ENCODE results near the gene GPSM3.
"Not testable (repeated sequence)": the region's sequence is repeated elsewhere in the genome, so short reads cannot be mapped to it uniquely, and the experiment has no call there.

Gene GPSM3

DNA sequence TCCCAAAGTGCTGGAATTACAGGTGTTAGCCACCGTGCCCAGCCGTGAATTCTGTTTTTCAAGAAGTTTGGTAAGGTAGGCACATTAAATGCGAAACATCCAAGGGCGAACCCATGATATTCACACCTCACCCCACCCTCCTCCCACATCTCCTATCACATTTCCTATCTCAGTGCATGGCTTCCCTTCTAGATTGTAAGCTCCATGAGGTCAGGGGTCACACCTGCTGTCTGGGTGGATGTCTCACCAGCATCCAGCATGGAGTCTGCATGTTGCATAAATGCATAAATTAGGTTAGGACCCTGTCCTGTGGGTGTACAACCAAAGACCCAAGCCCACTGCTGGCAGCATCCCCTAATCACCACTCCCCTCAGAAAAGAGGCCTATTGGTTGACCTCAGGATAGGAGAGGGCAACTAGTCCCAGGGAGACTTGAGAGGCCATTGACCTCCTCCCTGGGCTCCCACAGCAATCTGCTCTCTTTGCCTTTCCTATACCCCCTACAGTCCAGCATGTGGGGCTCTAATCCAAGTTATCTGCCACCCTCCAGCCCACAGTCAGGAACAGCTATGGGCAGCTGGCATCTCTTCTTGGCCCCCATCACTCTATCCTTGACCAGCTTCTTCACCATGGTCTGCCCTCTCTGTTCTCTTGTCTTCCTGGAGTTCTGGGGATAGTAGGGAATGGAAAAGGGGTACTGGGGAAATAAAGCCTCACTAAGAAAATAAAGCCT, 44.9 kb downstream of the GPSM3 start:
- H3K4me1 ChIP-seq: peaks cover 4% of the 10 kb centered on the region
- H3K27me3 ChIP-seq: no peaks in the 10 kb centered on the region
- no peaks in the 10 kb centered on the region for H3K36me3 ChIP-seq
- no peaks in the 10 kb centered on the region for H3K9me3 ChIP-seq
- TF ChIP-seq, protein P1, sequence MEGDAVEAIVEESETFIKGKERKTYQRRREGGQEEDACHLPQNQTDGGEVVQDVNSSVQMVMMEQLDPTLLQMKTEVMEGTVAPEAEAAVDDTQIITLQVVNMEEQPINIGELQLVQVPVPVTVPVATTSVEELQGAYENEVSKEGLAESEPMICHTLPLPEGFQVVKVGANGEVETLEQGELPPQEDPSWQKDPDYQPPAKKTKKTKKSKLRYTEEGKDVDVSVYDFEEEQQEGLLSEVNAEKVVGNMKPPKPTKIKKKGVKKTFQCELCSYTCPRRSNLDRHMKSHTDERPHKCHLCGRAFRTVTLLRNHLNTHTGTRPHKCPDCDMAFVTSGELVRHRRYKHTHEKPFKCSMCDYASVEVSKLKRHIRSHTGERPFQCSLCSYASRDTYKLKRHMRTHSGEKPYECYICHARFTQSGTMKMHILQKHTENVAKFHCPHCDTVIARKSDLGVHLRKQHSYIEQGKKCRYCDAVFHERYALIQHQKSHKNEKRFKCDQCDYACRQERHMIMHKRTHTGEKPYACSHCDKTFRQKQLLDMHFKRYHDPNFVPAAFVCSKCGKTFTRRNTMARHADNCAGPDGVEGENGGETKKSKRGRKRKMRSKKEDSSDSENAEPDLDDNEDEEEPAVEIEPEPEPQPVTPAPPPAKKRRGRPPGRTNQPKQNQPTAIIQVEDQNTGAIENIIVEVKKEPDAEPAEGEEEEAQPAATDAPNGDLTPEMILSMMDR (IDR thresholded peaks at IDR 0.05; ENCODE audit: low read depth, low read length): no peak
- no peak overlapping the region for H3K4me3 ChIP-seq (ENCODE audit: low read depth, low read length)
- no peak for DNase-seq

DNA sequence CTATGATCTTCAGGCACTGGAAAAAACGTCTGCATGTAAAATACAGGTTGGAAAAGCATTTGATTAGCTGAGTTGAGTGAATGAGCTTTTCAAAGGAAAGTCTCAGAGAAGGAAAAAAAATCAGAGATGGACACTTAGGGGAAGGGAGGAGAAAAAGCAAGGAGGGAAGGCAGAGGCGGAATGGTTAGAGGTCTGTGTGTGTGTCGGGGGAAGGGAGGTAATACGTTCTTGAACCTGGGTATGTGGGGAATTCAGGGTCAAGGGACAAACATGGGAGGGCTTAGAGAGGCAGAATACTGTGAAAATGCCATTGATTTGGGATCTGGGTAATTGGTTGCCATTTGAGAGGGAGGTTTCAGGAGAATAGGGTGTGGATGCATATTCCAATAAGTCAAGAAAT, 45.8 kb downstream of the GPSM3 start:
- Histone ChIP-seq H3K27me3 (no peaks in the 10 kb centered on the region), H3K4me3 (ENCODE audit: low read depth, low read length) (no peak overlapping the region), H3K9me3 (no peaks in the 10 kb centered on the region), H3K36me3 (no peaks in the 10 kb centered on the region), H3K4me1 (no peaks in the 10 kb centered on the region)
- DNase-seq: no peak
- TF ChIP-seq, protein P1 (IDR thresholded peaks at IDR 0.05; ENCODE audit: low read depth, low read length): no peak

DNA sequence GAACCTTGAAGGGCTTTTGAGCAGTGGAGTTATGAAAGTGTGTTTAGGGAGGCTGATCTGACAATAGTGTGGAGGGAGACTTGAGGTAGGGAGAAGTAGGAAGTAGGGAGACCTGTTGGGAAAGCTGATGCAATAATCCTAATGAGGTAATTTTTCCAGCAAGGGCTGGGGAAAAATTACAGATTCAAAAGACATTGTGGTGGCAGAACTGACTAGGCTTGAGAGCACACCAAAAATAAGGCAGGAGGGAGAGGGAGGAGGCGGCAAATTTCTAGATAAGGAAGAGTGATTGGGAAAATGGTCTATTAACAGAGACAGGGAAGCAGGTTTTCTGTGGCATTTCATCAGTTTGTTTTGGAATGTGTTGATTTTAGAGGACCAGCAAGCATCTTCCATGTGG, 46.2 kb downstream of the GPSM3 start:
- Histone ChIP-seq H3K4me1 (no peaks in the 10 kb centered on the region), H3K27me3 (no peaks in the 10 kb centered on the region), H3K4me3 (ENCODE audit: low read depth, low read length) (no peak overlapping the region), H3K36me3 (no peaks in the 10 kb centered on the region), H3K9me3 (no peaks in the 10 kb centered on the region)
- DNase-seq: no peak
- TF ChIP-seq, protein P1 (IDR thresholded peaks at IDR 0.05; ENCODE audit: low read depth, low read length): no peak

DNA sequence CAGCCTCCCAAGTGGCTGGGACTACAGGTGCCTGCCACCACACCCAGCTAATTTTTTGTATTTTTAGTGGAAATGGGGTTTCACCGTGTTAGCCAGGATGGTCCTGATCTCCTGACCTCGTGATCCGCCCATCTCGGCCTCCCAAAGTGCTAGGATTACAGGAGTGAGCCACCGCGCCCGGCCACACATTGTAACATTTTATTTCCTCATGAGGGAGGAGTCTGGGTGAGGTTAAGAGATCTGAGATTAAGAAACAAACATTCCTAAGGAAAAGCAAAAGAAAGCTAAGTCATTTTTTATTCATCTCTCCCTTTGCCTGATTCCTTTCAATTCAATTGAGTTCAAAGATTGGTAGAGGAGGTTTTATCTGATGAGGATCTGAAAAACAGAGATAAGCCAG, 48.2 kb downstream of the GPSM3 start:
- H3K4me1 ChIP-seq; H3K27me3 ChIP-seq; DNase-seq; H3K9me3 ChIP-seq; H3K36me3 ChIP-seq; H3K4me3 ChIP-seq (ENCODE audit: low read depth, low read length): not testable (repeated sequence)

Data from BE2C (cell line).